Thoracic aorta (tissue), 2 donors: Measurements from ENCODE around the gene CHMP2A. TPM values are rescaled to one million over a fixed set of nuclear protein-coding genes. Genes with fewer than 3 reads are reported as not detected.

Source experiments
- ATAC-seq: fragments of 150-250 bp; one replicate; pipeline ENCODE4 v1.8.0; 2017; ENCODE audit warnings: low read depth; ENCODE audit not compliant: insufficient number of reproducible peaks, low FRiP score
- DNase-seq: peaks from one replicate; pipeline ENCODE4 v3.0.0-alpha.2; 2020; ENCODE audit warnings: low spot score
- H3K27ac ChIP-seq, 2 donors: fragments of 200-600 bp; sonication (generic); 1 replicate in 1 of 2; 2 replicates in 1 of 2; pipeline ENCODE4 v1.5.1; 2016; ENCODE audit warnings: mild to moderate bottlenecking in 2 of 2, moderate library complexity in 2 of 2
- H3K27me3 ChIP-seq: fragments of 200-600 bp; sonication (generic); replicated peaks from 2 replicates; pipeline ENCODE4 v1.6.0; 2016; ENCODE audit warnings: mild to moderate bottlenecking; ENCODE audit not compliant: insufficient read depth
- H3K36me3 ChIP-seq: fragments of 200-600 bp; sonication (generic); one replicate; pipeline ENCODE4 v1.5.1; 2016
- H3K4me1 ChIP-seq, 2 donors: fragments of 200-600 bp; sonication (generic); 1 replicate in 1 of 2; 2 replicates in 1 of 2; pipeline versions ENCODE4 v1.5.1 to v1.6.0; 2016; ENCODE audit warnings: low read depth in 2 of 2, mild to moderate bottlenecking in 1 of 2; ENCODE audit not compliant: control insufficient read depth in 1 of 2
- H3K4me3 ChIP-seq: fragments of 200-600 bp; sonication (generic); 2 replicates; pipeline ENCODE4 v1.5.1; 2016; ENCODE audit warnings: mild to moderate bottlenecking
- H3K9me3 ChIP-seq: fragments of 200-600 bp; sonication (generic); 2 replicates; pipeline ENCODE4 v1.5.1; 2016
- total RNA-seq, 2 donors: library from RNA; depleted of rRNA; stranded (reverse); fragments of >200 nt; gene quantifications; one replicate each; pipeline versions ENCODE4 v1.1.0 to v1.2.3, GENCODE V29; 2016
- TF ChIP-seq, protein P1 (sequence below): fragments of 200-600 bp; sonication (generic); IDR thresholded peaks from one replicate; pipeline ENCODE4 v1.5.1; 2019; ENCODE audit warnings: antibody characterized with exemption

Gene CHMP2A
- total RNA-seq, 2 donors from 2014 or later = 90.3 to 98.8 TPM

DNA sequence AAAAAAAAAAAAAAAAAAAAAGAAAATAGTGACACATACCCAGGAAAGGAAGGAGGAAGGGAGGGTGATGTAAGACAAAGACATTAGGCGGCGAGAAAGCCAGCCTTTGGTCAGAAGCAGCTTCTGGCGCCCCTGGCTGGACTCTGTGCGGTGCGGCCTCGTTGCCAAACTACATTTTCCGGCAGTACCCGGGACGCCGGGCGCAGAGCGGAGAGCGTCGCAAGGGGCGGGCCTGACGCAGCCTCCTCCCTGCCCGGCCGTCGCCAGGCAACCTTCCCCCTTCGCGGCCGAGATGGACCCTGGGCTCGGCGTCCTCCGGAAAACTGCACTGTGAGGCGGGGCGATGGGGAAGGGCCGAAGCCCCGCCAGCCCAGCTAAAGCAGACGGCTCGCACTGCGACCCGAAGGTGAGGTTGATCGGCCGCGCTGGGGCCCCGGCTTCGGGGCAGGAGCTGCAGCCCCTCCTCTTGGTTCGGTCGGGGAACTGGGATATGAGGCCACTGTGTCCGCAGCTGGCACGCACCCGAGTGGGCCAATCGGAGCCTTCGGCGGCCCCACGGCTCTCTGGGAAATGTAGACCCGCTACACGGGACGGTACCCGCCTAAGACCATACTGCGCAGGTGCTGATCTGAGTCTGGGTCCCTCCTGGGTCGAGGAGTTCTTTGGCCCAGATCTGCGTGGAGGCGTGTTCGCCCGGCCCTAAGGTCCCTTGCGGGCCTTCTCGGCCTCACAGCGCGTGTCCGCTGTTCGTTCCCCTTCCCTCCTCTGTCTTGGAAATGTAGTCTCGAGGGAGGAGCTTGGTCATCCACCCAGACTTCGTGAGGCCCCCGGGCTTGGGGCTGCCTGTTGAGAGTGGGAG lies 20.5 kb upstream of the CHMP2A start:
- peaks cover 13 to 25% of the 10 kb centered on the region in 2 donors for H3K4me1 ChIP-seq
- TF ChIP-seq, protein P1, sequence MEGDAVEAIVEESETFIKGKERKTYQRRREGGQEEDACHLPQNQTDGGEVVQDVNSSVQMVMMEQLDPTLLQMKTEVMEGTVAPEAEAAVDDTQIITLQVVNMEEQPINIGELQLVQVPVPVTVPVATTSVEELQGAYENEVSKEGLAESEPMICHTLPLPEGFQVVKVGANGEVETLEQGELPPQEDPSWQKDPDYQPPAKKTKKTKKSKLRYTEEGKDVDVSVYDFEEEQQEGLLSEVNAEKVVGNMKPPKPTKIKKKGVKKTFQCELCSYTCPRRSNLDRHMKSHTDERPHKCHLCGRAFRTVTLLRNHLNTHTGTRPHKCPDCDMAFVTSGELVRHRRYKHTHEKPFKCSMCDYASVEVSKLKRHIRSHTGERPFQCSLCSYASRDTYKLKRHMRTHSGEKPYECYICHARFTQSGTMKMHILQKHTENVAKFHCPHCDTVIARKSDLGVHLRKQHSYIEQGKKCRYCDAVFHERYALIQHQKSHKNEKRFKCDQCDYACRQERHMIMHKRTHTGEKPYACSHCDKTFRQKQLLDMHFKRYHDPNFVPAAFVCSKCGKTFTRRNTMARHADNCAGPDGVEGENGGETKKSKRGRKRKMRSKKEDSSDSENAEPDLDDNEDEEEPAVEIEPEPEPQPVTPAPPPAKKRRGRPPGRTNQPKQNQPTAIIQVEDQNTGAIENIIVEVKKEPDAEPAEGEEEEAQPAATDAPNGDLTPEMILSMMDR = no peak

DNA sequence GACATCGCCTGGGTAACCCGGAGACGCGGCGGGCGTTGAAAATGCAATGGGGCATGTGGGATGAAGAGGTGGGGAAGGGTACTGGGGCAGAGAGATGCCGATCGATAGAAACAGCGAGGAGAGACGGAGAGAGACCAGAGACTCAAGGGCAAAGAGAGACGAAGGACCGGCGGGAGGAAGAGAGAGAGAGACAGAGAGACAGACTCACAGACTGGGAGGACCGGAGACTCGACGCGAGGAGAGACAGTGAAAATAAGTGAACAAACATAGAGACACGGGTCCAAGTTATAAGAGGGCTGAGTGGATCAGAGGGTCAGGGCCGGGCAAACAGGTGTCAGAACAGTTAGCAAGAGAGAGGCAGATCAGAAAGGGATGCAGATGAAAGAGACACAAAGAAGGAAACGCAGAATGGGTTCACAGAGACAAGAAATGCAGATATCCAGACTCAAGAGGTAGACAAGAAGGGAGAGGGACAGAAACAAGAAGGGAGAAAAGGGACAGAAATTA lies 18.8 kb upstream of the CHMP2A start:
- peak overlapping the region; percentile 98 to 99 for H3K27ac ChIP-seq
- peak overlapping the region; percentile 96 for H3K4me3 ChIP-seq
- H3K36me3 ChIP-seq = peaks cover 20% of the 10 kb centered on the region
- TF ChIP-seq, protein P1 = no peak
- DNase-seq = no peak
- no peak for ATAC-seq
- H3K4me1 ChIP-seq = peaks cover 13 to 25% of the 10 kb centered on the region in 2 donors
- no peaks in the 10 kb centered on the region for H3K9me3 ChIP-seq
- no peaks in the 10 kb centered on the region for H3K27me3 ChIP-seq

More for the DNA sequence above, 20.5 kb upstream of the CHMP2A start:
- Histone ChIP-seq H3K27me3 (no peaks in the 10 kb centered on the region), H3K9me3 (no peaks in the 10 kb centered on the region), H3K36me3 (peaks cover 6% of the 10 kb centered on the region), H3K27ac (peak overlapping the region; percentile 78 to 99), H3K4me3 (peak overlapping the region; percentile 96)
- ATAC-seq (peak; percentile 25), DNase-seq (peak; percentile 71)

DNA sequence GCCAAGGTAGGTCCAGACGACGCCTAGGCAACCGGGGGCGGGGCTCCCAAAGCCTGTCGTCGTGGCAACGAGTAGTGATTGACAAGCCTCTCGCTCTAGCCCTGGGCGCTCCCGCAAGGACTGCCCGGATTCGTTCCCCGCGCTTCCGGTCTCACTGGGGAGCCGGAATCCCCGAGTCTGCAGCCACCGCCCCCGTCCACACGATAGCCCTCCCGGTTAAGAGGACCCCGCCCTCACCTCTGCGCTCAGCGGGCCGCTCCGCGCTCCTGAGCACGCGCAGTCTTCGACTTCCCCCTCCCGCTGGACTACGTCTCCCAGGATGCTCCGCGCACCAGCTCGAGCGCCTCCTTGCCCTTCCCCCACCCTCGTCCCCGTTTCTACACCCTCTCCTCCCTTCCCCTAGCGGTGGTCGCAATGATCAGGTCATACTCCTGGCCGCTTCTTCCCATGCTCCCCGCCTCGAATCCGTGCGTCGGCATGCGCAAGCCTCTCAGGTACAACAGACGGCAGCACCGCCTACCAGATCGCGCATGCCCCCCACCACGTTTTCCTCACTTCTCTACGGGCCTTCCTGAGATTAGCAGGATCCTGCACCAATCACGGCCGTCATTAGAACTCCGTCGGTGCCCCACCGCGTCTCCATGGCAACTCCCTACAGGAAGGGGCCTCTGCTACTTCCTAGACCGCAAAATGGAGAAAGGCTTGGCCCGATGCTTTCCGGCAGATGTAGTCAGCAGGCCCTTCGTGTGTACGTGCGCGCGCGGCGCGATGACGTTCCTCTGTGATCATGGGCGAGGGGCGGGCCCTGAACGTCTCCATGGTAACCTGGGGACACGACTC lies 18.1 kb upstream of the CHMP2A start, which contains the start of gene MZF1:
Gene MZF1, minus strand, starts transcription at position 518 of the 840 bp plus-strand sequence. CDS start 1,946 bp downstream, outside the sequence.
- Histone ChIP-seq H3K27me3 (no peaks in the 10 kb centered on the region), H3K36me3 (peaks cover 20% of the 10 kb centered on the region), H3K9me3 (no peaks in the 10 kb centered on the region), H3K4me3 (peak within 1 kb of the TSS; percentile 96), H3K27ac (peak within 1 kb of the TSS; percentile 98 to 99), H3K4me1 (peaks cover 13 to 25% of the 10 kb centered on the region in 2 donors)
- TF ChIP-seq, protein P1 = peak; percentile 38
- peak; percentile 85 for ATAC-seq
- DNase-seq = peak; percentile 100

DNA sequence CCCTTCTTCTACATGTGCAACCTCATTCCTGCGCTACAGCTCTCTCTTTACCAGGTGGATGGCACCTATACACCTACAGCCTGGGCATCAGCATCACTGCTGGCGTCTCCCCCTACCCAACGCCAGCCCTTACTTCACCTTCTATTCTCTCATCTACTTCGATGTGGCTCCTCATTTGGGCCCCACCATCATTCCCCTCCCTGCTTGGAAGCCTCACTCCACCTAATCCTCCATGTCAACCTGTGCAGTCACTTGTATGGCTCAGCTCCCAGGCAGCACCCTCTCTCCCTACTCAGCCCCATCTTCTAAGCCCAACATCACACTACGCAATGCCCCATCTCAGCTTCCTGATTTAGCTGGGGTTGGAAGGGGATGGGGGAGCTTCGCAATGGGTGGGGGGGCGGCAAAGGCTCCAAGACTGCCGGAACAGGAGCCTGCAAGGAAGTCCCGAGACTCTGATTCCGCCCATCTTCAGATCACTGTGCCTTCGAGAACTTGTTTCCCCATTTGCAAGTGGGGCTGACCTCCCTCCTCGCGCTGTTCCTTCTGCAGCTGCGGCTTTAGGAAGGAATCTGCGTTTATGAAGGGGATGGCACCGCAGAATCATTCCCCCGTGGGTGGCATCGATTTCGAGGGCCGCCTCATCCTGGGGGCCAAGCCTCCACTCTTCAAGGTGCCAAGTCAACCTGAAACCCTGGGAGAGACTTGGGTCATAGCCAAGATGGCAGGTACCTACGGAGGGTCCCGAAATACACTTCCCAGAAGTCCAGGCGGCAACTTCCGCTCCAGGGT lies 17.3 kb upstream of the CHMP2A start:
- H3K27me3 ChIP-seq = no peaks in the 10 kb centered on the region
- no peak for DNase-seq
- H3K4me3 ChIP-seq = peak overlapping the region; percentile 96

More for the DNA sequence above, 17.3 kb upstream of the CHMP2A start:
- TF ChIP-seq, protein P1 = no peak
- Histone ChIP-seq H3K4me1 (peaks cover 13 to 25% of the 10 kb centered on the region in 2 donors), H3K27ac (peak overlapping the region; percentile 98 to 99), H3K36me3 (peaks cover 23% of the 10 kb centered on the region), H3K9me3 (no peaks in the 10 kb centered on the region)
- no peak for ATAC-seq
